Spinal cord (tissue), 10 donors: Measurements from ENCODE around the gene YY1. TPM values are rescaled to one million over a fixed set of nuclear protein-coding genes. Genes with fewer than 3 reads are reported as not detected.
"Not testable (repeated sequence)": the region's sequence is repeated elsewhere in the genome, so short reads cannot be mapped to it uniquely, and the experiment has no call there.

Experiments used
- DNase-seq, 6 donors: peaks; one replicate each; pipeline versions ENCODE4 v3.0.0 to v3.0.0-alpha.2; 2013 to 2015; ENCODE audit warnings: low spot score in 6 of 6, low read depth in 4 of 6
- H3K27ac ChIP-seq: one replicate; pipeline ENCODE4 v1.5.1; 2013; ENCODE audit warnings: low read depth, low read length, control low read depth
- H3K27me3 ChIP-seq: one replicate; pipeline ENCODE4 v1.6.1; 2013; ENCODE audit warnings: low read length; ENCODE audit not compliant: control insufficient read depth, insufficient read depth
- H3K36me3 ChIP-seq: one replicate; pipeline ENCODE4 v1.6.1; 2013; ENCODE audit warnings: low read length; ENCODE audit not compliant: control insufficient read depth, insufficient read depth
- H3K4me1 ChIP-seq: one replicate; pipeline ENCODE4 v1.6.1; 2013; ENCODE audit warnings: low read length; ENCODE audit not compliant: control insufficient read depth, insufficient read depth
- H3K4me3 ChIP-seq: one replicate; pipeline ENCODE4 v1.5.1; 2013; ENCODE audit warnings: low read depth, low read length, control low read depth
- H3K9me3 ChIP-seq: one replicate; pipeline ENCODE4 v1.6.1; 2013; ENCODE audit warnings: low read length; ENCODE audit not compliant: control insufficient read depth, insufficient read depth
- WGBS: methylation state at CpG from one replicate; pipeline ENCODE4 v1.1.5; 2013; ENCODE audit warnings: missing lambda C conversion rate; ENCODE audit not compliant: insufficient coverage; 5-methylcytosine and 5-hydroxymethylcytosine counted together
- polyA plus RNA-seq, 2 donors: library from polyadenylated mRNA; unstranded; fragments of 120-200 nt; gene quantifications; one replicate each; pipeline ENCODE4 v1.2.1, GENCODE V29; 2013; ENCODE audit not compliant: insufficient read length in 2 of 2
- total RNA-seq, 2 donors: library from RNA; depleted of rRNA in 1 of 2; stranded (reverse); fragments of 120-200 nt in 1 of 2; fragments of >200 nt in 1 of 2; gene quantifications; one replicate each; pipeline versions ENCODE4 v1.2.3 to v1.2.4, GENCODE V29; 2013 to 2014
- donor health status: healthy.

YY1 gene
- total and polyA plus RNA-seq, 4 donors, result 55.0 to 83.7 (median 67.1) TPM

DNA sequence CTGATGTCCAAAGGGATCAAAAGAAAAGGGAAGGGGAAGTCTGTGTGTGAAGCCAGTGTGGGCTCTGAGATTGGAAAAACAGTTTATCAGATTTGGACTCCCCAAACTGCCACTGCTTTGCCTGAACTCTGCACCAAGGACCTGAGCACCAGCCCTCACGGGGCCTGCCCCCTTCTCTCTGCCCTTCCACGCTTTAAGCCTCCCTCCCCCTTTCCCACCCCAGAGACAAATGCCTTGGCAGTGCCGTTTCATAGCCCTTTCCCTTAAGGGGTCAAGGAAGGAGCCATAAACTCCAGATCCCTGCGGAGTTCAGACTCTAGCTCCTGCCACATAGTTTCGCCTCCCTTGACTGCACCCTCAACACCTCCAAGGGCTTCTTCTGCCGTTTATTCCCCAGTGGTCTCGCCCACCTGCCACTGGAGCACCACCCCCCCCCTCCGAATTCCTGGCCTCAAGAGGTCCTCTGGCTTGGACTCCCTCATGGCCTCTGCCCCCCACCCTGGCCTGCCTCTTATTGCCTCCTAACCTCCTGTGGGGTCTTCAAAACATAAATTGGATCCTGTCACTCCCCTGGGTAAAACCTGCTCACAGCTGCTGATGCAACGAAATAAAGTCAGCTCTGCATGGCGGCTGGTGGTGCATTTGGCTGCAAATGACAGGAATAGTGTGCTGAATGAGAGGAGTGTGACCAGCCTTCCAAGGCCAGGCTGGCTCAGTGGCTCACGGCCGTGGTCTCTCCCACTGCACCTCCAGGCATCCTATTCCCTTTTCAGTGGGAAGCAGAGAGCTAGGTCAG, 48.5 kb downstream of the YY1 start:
- no peaks in the 10 kb centered on the region for H3K27me3 ChIP-seq
- DNase-seq, result peak in 1 of 6 donors; percentile 20
- H3K36me3 ChIP-seq, result peaks cover 40% of the 10 kb centered on the region
- H3K4me1 ChIP-seq, result peaks cover 60% of the 10 kb centered on the region
- 47% methylated on average over 11 of the region's 12 CpGs for WGBS
- no peaks in the 10 kb centered on the region for H3K9me3 ChIP-seq
- H3K27ac ChIP-seq, result no peak overlapping the region
- H3K4me3 ChIP-seq, result no peak overlapping the region

DNA sequence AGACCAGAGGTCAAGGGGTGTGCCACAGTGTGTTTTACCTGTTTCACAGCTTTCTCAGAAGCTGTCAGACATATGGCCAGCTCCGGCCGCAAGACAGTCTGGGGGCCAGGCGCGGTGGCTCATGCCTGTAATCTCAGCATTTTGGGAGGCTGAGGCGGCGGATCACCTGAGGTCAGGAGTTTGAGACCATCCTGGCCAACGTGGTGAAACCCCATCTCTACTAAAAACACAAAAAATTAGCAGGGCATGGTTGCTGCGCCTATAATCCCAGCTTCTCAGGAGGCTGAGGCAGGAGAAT, 49.0 kb downstream of the YY1 start:
- WGBS, result 93% methylated on average over 6 of the region's 8 CpGs
- H3K4me3 ChIP-seq, H3K9me3 ChIP-seq, H3K27me3 ChIP-seq, DNase-seq, H3K27ac ChIP-seq: not testable (repeated sequence)
- Histone ChIP-seq H3K36me3 (peaks cover 46% of the 10 kb centered on the region), H3K4me1 (peaks cover 60% of the 10 kb centered on the region)

DNA sequence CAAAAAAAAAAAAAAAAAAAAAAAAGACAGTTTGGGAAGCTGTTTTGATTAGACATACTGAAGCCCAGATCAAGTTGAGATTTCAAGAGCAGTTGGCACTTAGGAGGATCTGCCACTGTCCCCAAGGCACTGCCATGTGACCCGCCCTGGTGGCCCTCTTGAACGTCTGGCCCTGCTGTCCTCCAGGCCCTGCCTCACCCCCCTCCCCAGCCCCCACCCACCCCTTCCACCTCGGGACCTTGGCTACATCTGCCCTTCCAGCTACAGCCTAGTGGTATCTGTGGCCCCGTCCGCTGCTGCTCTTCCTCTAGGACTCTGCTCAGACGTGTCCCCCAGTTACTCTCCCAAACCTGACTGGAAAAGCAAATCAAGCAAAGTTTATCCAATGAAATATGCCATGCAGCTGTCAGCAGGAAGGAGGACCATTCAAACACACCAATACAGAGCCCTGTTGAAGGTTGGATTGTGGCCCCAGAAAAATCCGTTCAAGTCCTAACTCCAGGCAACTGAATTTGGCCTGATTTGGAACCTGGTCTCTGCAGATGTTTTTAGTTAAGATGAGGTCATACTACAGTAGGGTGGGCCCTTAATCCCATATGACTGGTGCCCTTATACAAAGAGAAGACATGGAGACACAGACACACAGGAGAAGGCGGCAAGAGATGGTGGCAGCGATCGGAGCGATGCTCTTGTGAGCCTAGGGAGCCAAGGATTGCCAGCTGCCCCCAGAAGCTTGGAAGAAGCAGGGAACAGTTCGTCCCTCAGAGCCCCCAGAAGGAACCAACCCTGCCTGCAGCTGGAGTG, 49.6 kb downstream of the YY1 start:
- Histone ChIP-seq H3K9me3 (no peaks in the 10 kb centered on the region), H3K4me3 (no peak overlapping the region), H3K27me3 (no peaks in the 10 kb centered on the region), H3K36me3 (peaks cover 52% of the 10 kb centered on the region), H3K4me1 (peaks cover 61% of the 10 kb centered on the region), H3K27ac (no peak overlapping the region)
- 83% methylated on average over 8 of the region's 12 CpGs for WGBS
- DNase-seq, result no peak

DNA sequence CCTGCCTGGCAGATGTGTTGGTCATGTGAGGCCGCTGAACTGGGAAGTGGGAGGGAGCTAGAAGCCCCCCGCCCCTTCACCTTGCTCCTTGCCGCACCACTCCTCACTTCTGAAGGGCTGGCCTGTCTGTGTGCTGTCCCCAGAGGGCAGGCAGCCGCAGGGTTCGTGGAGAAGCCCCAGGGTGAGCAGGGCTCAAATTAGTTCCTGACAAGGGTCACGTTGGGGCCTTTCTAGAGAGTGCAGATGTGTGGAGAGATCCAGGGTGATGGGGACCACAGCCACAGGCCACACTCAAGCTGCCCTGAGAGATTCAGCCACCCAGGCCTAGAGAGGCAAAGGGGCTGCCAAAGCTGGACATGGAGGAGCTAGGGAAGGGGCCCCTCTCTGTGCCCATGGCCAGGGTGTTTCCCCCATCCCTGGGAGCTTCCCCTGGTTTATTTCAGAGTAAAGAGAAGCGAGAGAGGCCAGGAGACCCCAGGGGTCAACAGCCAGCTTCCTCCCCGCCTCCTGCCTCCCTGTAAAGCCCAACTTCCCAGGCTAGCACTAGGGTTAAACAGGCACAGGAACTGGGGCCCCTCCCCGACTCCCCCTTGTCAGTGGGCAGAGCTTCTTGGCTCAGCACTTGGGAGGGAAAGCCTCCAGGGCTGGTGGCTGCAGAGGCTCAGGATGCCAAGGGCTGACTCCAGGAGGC, 51.1 kb downstream of the YY1 start:
- no peak overlapping the region for H3K27ac ChIP-seq
- H3K36me3 ChIP-seq, result peaks cover 60% of the 10 kb centered on the region
- no peaks in the 10 kb centered on the region for H3K9me3 ChIP-seq
- peaks cover 61% of the 10 kb centered on the region for H3K4me1 ChIP-seq
- DNase-seq, result no peak
- H3K4me3 ChIP-seq, result no peak overlapping the region
- 69% methylated on average over 6 of the region's 9 CpGs for WGBS
- no peaks in the 10 kb centered on the region for H3K27me3 ChIP-seq

DNA sequence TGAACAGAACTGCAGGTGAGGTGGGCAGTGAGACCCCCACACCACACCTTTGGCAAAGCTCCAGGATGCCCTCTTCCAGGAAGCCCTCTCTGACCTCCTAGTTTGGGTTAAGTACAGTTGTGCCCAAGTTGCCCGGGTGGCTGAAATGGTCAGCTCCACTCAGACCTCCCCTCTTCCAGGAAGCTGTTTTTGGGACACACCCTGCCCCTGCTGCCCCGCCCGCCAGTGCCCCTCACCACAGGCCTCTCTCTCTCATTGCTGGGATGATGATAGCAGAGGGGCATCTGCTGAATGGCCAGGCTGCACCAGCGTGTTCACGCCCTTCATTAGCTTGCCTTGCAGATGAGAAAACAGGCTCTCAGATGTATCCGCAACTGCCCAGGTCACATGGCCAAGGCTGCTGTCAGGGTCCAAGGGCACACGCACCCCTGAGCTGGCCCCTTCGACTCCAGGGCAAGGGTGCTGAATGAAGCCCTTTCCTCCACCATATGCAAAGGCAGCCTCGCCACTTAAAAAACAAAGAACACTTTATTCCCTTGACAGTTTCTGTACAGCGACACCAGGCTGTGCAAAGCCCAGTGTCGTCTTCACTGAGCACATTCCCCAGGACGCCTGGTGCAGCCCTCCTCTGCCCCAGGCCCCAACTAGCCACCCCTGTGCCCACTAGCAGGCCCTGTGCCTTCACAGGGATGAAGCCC, 51.8 kb downstream of the YY1 start:
- Histone ChIP-seq H3K4me1 (peaks cover 58% of the 10 kb centered on the region), H3K27ac (no peak overlapping the region), H3K27me3 (no peaks in the 10 kb centered on the region), H3K9me3 (no peaks in the 10 kb centered on the region), H3K4me3 (no peak overlapping the region), H3K36me3 (peaks cover 66% of the 10 kb centered on the region)
- 79% methylated on average over 12 of the region's 12 CpGs for WGBS
- no peak for DNase-seq

DNA sequence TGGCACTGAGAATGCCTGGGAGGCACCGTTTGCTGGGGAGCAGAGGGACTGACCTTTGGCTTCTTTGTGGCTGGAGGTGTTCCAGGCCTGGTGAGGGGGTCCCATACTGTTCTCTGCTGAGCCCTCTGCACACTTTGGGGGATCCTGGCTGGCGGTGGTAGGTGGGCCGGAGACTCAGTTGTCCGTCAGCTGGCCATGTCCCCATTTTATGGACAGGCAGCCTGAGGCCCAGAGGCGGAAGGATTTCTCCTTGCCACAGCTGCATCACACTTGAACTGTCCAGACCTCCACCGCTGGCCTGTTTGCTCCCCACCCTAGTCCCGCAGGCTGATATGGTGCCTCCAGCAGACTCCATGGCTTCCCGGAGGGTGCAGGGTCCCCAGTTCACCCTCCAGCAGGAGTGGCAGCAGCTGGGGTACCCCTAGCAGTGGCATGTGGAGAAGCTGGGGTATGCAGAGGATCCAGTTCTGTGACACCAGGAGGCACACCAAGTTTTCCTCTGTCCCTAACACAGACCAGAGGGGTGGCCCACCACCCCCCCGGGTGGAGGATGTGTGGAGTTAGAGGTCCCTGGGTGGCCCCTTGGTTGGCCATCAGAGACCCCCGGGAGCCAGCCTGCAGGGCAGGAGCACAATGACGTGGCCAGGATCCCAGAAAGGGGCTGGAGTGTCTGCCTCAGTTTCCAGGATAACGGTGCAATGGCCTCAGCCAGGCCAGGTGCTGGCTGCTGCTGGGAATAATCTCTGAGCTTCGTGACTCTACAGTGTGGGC, 52.5 kb downstream of the YY1 start:
- no peak overlapping the region for H3K27ac ChIP-seq
- 91% methylated on average over 13 of the region's 13 CpGs for WGBS

DNA sequence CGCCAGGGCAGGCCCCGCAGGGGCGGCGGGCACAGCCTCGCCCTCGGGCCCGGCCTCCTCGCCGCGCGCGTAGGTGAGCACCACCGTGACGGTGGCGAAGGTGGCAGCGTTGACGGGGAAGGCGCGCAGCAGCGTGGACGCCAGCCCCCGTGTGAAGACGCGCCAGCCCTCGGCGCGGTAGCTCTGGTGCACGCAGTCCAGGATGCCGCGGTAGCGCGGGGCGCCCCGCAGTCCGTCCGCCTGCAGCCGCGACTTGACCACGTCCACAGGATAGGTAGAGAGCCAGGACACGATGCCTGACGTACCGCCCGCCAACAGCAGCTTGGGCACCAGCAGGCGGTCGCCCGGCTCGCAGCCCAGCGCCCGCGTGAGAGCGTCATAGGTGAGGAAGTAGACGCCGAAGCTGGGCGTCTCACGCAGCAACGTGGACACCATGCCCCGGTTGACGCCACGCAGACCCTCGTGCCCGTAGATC, 53.4 kb downstream of the YY1 start:
- WGBS, result 97% methylated on average over 61 of the region's 61 CpGs
- no peak overlapping the region for H3K4me3 ChIP-seq
- H3K27me3 ChIP-seq, result no peaks in the 10 kb centered on the region
- no peaks in the 10 kb centered on the region for H3K9me3 ChIP-seq
- no peak for DNase-seq
- H3K4me1 ChIP-seq, result peaks cover 54% of the 10 kb centered on the region
- no peak overlapping the region for H3K27ac ChIP-seq
- H3K36me3 ChIP-seq, result peaks cover 76% of the 10 kb centered on the region

More for the DNA sequence above, 52.5 kb downstream of the YY1 start:
- Histone ChIP-seq H3K9me3 (no peaks in the 10 kb centered on the region), H3K4me3 (no peak overlapping the region), H3K4me1 (peaks cover 52% of the 10 kb centered on the region), H3K27me3 (no peaks in the 10 kb centered on the region), H3K36me3 (peaks cover 73% of the 10 kb centered on the region)
- no peak for DNase-seq

DNA sequence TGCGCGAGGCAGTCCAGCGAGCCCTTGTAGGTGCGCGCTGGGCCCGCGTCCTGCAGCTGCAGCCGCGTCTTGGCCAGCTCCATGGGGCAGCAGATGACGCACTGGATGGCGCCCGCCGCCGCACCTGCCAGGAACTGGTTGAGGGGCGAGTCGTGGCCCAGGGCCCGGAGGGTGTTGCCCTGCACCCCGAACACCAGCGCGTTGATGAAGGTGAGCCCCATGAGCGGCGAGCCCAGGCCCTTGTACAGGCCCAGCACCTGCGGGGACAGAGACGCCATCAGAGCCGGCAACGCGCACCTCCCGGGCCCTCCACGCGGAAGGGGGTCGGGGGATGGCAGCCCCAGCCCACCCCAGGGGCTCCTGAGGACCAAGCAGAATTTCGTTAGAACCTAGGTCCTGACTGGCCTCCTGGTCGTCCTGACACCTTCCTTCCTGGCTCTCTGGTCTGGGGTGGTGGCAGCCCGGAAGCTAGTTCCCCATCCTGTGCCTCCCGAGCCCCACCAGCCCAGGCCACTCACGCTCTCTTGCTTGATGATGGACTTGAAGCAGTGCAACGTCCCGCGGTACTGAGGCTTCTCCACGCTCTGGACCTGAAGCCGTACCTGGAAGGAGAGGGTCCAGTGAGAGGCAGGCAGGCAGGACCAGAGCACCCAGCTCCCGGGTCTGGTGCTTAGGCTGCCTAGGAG, 54.0 kb downstream of the YY1 start:
- Histone ChIP-seq H3K27ac (no peak overlapping the region), H3K36me3 (peaks cover 79% of the 10 kb centered on the region), H3K9me3 (no peaks in the 10 kb centered on the region), H3K4me3 (no peak overlapping the region), H3K27me3 (no peaks in the 10 kb centered on the region), H3K4me1 (peaks cover 54% of the 10 kb centered on the region)
- no peak for DNase-seq
- WGBS, result 95% methylated on average over 42 of the region's 42 CpGs
